ENCODE measurements around the gene TMEM201. TPM values are rescaled to one million over a fixed set of nuclear protein-coding genes. Genes with fewer than 3 reads are reported as not detected.

Gene TMEM201
- polyA plus RNA-seq, 2 of the 4 experiments (the other 2 are of a cell fraction): 1.9 to 8.7 TPM

DNA sequence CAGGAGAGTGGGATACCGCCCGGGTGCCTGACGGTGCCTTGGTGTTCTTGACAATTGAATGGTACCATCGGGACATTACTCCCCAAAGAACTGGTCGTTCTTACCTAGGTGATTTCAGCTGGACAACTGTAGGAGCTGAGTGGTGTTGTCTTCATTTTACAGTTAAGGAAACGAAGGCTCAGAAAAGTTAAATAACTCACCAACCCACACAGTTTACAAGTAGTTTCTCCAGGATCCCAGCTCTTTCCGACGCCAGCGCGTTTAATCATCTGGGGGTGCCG, 64.4 kb downstream of the TMEM201 start (continued):
- no peak for TF ChIP-seq RNF2 (IDR thresholded peaks at IDR 0.05; ENCODE audit: borderline replicate concordance, low read depth)

- Histone ChIP-seq H3K4me1 (no peaks in the 10 kb centered on the region), H3K4me2 (no peak overlapping the region), H3K9me3 (no peaks in the 10 kb centered on the region), H3K27ac (no peak overlapping the region), H3K4me3 (no peak overlapping the region)
- FAIRE-seq (no peak), DNase-seq (ENCODE audit: low read depth in 1 of 2, low spot score in 1 of 2) (no peak), ATAC-seq (no peak)
- ChIA-PET CTCF (interaction anchor here (0.7 to 2.4 kb wide), 4 partner anchors 11 to 68 kb away, joined by 3 to 9 read pairs (median 5); no protein-coding TSS in a partner anchor), POLR2A (interaction anchor here (0.6 kb wide), 1 partner anchor 9 kb away, joined by 3 read pairs; no protein-coding TSS in a partner anchor)
- 92% methylated on average over 10 of the region's 10 CpGs for WGBS (ENCODE audit: missing lambda C conversion rate)
- TF ChIP-seq FOSL2 (IDR thresholded peaks at IDR 0.05): no peak
- no peak for TF ChIP-seq FOSL2 (CRISPR knock-in tag; IDR thresholded peaks at IDR 0.05)
- no peak for TF ChIP-seq FOSB (CRISPR knock-in tag; IDR thresholded peaks at IDR 0.05)
- TF ChIP-seq MYC (IDR thresholded peaks at IDR 0.05; ENCODE audit: borderline replicate concordance, low read length): no peak
- TF ChIP-seq RCOR1 (IDR thresholded peaks at IDR 0.05; ENCODE audit: low read depth, low read length): no peak
- TF ChIP-seq GATA3 (IDR thresholded peaks at IDR 0.05; ENCODE audit: borderline replicate concordance): no peak
- TF ChIP-seq, protein P1, sequence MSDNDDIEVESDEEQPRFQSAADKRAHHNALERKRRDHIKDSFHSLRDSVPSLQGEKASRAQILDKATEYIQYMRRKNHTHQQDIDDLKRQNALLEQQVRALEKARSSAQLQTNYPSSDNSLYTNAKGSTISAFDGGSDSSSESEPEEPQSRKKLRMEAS (IDR thresholded peaks at IDR 0.05): no peak
- no peak for TF ChIP-seq HDAC2 (IDR thresholded peaks at IDR 0.05)
- no peak for TF ChIP-seq ZNF302 (CRISPR knock-in tag; IDR thresholded peaks at IDR 0.05)
- no peak for TF ChIP-seq ZC3H11A (IDR thresholded peaks at IDR 0.05)
- TF ChIP-seq, protein P2, sequence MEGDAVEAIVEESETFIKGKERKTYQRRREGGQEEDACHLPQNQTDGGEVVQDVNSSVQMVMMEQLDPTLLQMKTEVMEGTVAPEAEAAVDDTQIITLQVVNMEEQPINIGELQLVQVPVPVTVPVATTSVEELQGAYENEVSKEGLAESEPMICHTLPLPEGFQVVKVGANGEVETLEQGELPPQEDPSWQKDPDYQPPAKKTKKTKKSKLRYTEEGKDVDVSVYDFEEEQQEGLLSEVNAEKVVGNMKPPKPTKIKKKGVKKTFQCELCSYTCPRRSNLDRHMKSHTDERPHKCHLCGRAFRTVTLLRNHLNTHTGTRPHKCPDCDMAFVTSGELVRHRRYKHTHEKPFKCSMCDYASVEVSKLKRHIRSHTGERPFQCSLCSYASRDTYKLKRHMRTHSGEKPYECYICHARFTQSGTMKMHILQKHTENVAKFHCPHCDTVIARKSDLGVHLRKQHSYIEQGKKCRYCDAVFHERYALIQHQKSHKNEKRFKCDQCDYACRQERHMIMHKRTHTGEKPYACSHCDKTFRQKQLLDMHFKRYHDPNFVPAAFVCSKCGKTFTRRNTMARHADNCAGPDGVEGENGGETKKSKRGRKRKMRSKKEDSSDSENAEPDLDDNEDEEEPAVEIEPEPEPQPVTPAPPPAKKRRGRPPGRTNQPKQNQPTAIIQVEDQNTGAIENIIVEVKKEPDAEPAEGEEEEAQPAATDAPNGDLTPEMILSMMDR (IDR thresholded peaks at IDR 0.05): no peak
- TF ChIP-seq, protein P3, sequence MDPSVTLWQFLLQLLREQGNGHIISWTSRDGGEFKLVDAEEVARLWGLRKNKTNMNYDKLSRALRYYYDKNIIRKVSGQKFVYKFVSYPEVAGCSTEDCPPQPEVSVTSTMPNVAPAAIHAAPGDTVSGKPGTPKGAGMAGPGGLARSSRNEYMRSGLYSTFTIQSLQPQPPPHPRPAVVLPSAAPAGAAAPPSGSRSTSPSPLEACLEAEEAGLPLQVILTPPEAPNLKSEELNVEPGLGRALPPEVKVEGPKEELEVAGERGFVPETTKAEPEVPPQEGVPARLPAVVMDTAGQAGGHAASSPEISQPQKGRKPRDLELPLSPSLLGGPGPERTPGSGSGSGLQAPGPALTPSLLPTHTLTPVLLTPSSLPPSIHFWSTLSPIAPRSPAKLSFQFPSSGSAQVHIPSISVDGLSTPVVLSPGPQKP (IDR thresholded peaks at IDR 0.05; ENCODE audit: low read depth, low read length): no peak
- no peak for TF ChIP-seq SMC3 (IDR thresholded peaks at IDR 0.05)
- no peak for TF ChIP-seq ZFP36 (IDR thresholded peaks at IDR 0.05; ENCODE audit: borderline replicate concordance, partially characterized antibody)
- no peak for TF ChIP-seq CEBPB (IDR thresholded peaks at IDR 0.05)
- TF ChIP-seq KDM1A (IDR thresholded peaks at IDR 0.05; ENCODE audit: low read depth): no peak
- no peak for TF ChIP-seq MAZ (IDR thresholded peaks at IDR 0.05; ENCODE audit: borderline replicate concordance, low read depth, low read length)
- no peak for TF ChIP-seq NPAS2 (CRISPR knock-in tag; IDR thresholded peaks at IDR 0.05; ENCODE audit: borderline replicate concordance)
These were observed 64.9 kb downstream of the TMEM201 start for GRCh38 chr1:9653491-9654050.

DNA sequence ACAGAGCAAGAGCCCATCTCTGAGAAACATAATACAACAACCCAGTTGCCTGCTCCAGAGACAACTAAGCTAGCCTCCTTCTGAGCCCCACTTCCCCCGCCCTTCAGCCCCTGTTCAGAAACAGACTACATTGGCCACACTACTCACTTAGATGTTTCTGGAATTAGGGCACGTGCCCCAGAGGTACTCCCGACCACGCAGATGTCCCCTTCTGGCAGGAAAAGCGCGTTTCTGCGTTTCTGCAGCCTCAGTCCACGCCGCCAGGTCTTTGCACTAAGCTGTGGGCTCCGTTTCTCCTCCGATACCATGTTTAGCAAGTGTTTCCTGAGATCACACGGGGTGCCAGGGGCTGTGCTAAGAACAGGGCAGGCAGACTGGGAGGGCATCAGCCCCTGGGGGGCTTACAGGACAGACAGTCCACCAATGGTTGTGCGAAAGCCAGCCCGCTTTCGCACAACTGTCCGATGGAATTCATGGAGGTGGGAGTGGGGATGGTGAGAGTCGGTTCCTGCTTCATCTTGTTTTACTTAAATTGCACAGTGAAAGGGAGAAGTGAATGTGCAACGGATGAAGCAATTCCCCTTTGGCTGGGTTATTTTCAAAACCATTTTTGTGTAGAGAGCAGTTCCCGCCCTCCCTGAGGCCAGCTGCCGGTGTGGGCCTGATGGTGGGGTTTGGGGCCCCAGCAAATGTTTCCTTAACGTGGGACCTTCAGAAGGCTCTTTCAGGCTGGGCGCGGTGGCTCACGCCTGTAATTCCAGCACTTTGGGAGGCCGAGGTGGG, 65.5 kb downstream of the TMEM201 start:
- ATAC-seq: no peak
- no peak for FAIRE-seq
- TF ChIP-seq NR3C1 (IDR thresholded peaks at IDR 0.05): no peak
- no peak overlapping the region for H3K4me2 ChIP-seq
- no peak overlapping the region for H3K4me3 ChIP-seq
- WGBS (ENCODE audit: missing lambda C conversion rate): 86% methylated on average over 24 of the region's 25 CpGs
- POLR2A ChIA-PET: no interaction called here
- 0 out of 3 replicates have a peak, but pooled peaks cover under 1% of the 10 kb centered on the region for H3K4me1 ChIP-seq
- CTCF ChIA-PET: interaction anchor here (0.7 to 2.4 kb wide), 4 partner anchors 10 to 67 kb away, joined by 3 to 9 read pairs (median 5); no protein-coding TSS in a partner anchor
- no peak for DNase-seq (ENCODE audit: low read depth in 1 of 2, low spot score in 1 of 2)
- no peaks in the 10 kb centered on the region for H3K9me3 ChIP-seq
- H3K27ac ChIP-seq: no peak overlapping the region

Measured in A549 (cell line).